NT2/D1 (cell line): ENCODE measurements around the gene LRRC3.

Source experiments
- DNase-seq: peaks from one replicate; pipeline ENCODE4 v3.0.0-alpha.2; 2011; ENCODE audit warnings: low read depth, low spot score
- H3K27me3 ChIP-seq: 2 replicates; pipeline ENCODE4 v1.6.0; 2011; ENCODE audit warnings: mild to moderate bottlenecking; ENCODE audit not compliant: insufficient read length, insufficient read depth
- H3K36me3 ChIP-seq: 2 replicates; pipeline ENCODE4 v1.6.1; 2011; ENCODE audit warnings: mild to moderate bottlenecking, low read length, mixed read lengths; ENCODE audit not compliant: insufficient read depth, insufficient read length
- H3K4me1 ChIP-seq: 2 replicates; pipeline ENCODE4 v1.5.1; 2011; ENCODE audit not compliant: insufficient read depth, insufficient read length
- H3K4me3 ChIP-seq: 2 replicates; pipeline ENCODE4 v1.5.1; 2011; ENCODE audit warnings: low read depth; ENCODE audit not compliant: insufficient read length
- H3K9ac ChIP-seq: 2 replicates; pipeline ENCODE4 v1.6.0; 2011; ENCODE audit warnings: low read depth; ENCODE audit not compliant: insufficient read length
- H3K9me3 ChIP-seq: 2 replicates; pipeline ENCODE4 v1.5.1; 2011; ENCODE audit warnings: mild to moderate bottlenecking, low read length; ENCODE audit not compliant: insufficient read depth
- SUZ12 ChIP-seq: IDR thresholded peaks from 2 replicates; pipeline ENCODE4 v1.6.1; 2011; ENCODE audit not compliant: insufficient read length, insufficient read depth; ENCODE audit errors: extremely low read depth
- YY1 ChIP-seq: IDR thresholded peaks from 2 replicates; pipeline ENCODE4 v1.6.1; 2011; ENCODE audit not compliant: insufficient read length, insufficient read depth
- ZNF274 ChIP-seq: IDR thresholded peaks from 2 replicates; pipeline ENCODE4 v1.6.1; 2011; ENCODE audit warnings: mild to moderate bottlenecking, low read depth, low read length

The LRRC3 gene

DNA sequence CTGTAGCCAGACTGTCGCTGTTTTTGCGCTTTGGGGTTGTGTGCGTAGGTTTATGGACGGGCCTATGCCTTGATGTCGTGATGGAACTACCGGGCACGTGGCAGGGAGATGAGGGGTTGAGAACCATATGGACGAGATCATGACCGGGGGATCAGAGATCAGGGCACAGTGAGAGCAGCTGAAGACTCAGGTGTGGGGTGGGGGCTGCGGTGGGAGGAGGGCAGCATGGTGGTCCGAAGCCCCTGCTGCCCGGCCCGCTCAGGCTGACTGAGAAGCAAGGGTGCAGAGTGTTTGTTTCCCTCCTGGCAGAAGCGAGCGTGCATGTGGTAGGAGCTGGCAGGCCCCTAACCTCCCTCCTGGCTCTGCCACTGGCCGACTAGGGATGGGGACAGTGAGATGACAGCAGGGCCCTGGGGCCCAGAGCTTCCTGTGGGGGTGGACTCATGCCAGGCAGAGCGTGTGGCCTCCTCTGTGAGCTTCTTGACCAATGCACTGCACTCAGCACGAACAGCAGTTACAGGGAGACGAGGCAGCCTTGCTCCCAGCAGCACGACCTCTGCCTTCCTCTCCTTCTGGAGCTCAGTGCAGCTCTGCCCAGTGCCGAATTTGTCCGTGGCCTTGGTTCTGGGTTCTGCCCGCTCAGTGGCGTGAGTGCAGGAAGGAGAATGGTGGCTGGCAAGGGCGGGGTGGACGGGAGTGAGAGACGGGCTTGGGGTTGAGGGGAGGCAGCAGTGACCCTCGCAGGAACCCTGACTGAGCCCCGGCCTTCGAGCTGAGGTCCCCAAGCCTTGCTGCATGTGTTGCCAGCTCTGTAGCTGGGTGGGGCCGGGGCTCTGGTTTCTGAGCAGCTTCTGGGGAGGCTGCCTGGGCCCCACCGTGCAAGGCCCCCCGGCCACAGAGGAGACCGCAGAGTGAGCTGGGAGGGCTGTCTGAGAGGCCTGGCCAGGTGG, 22.2 kb upstream of the LRRC3 start:
- Histone ChIP-seq H3K4me1 (peaks cover 13% of the 10 kb centered on the region), H3K9ac (no peak overlapping the region), H3K9me3 (peaks cover 28% of the 10 kb centered on the region), H3K36me3 (no peaks in the 10 kb centered on the region), H3K27me3 (peaks cover 3% of the 10 kb centered on the region), H3K4me3 (no peak overlapping the region)
- TF ChIP-seq ZNF274 (no peak), YY1 (no peak)
- no peak for DNase-seq

GRCh38 chr21:44433791-44434567, 21.3 kb upstream of the LRRC3 start:
- TF ChIP-seq SUZ12 (no peak), YY1 (no peak), ZNF274 (no peak)
- Histone ChIP-seq H3K4me1 (peaks cover 20% of the 10 kb centered on the region), H3K9ac (no peak overlapping the region), H3K9me3 (peaks cover 19% of the 10 kb centered on the region), H3K27me3 (peaks cover 3% of the 10 kb centered on the region), H3K4me3 (no peak overlapping the region), H3K36me3 (no peaks in the 10 kb centered on the region)
- no peak for DNase-seq

GRCh38 chr21:44434568-44434925, 20.8 kb upstream of the LRRC3 start:
- H3K36me3 ChIP-seq = no peaks in the 10 kb centered on the region
- H3K27me3 ChIP-seq = peaks cover 3% of the 10 kb centered on the region
- no peak for DNase-seq
- no peak for TF ChIP-seq SUZ12
- no peak for TF ChIP-seq ZNF274
- no peak for TF ChIP-seq YY1
- H3K4me1 ChIP-seq = peaks cover 23% of the 10 kb centered on the region
- no peak overlapping the region for H3K9ac ChIP-seq
- H3K9me3 ChIP-seq = peaks cover 15% of the 10 kb centered on the region
- H3K4me3 ChIP-seq = no peak overlapping the region

- H3K4me1 ChIP-seq = peaks cover 23% of the 10 kb centered on the region
- TF ChIP-seq ZNF274 = no peak
- TF ChIP-seq SUZ12 = no peak
- no peak for TF ChIP-seq YY1
- H3K36me3 ChIP-seq = no peaks in the 10 kb centered on the region
- peaks cover 10% of the 10 kb centered on the region for H3K9me3 ChIP-seq
- H3K27me3 ChIP-seq = peaks cover 3% of the 10 kb centered on the region
- H3K4me3 ChIP-seq = no peak overlapping the region
- no peak overlapping the region for H3K9ac ChIP-seq
- DNase-seq = no peak
Measured at GRCh38 chr21:44434936-44435635, 20.2 kb upstream of the LRRC3 start.

GRCh38 chr21:44436111-44436611, 19.1 kb upstream of the LRRC3 start:
- TF ChIP-seq ZNF274 = no peak
- no peak for TF ChIP-seq SUZ12
- TF ChIP-seq YY1 = no peak
- Histone ChIP-seq H3K9me3 (0 out of 2 replicates have a peak, but pooled peaks cover under 1% of the 10 kb centered on the region), H3K27me3 (peaks cover 3% of the 10 kb centered on the region), H3K36me3 (no peaks in the 10 kb centered on the region), H3K4me3 (no peak overlapping the region), H3K9ac (peak overlapping the region; percentile 9), H3K4me1 (peaks cover 33% of the 10 kb centered on the region)
- DNase-seq = no peak

DNA sequence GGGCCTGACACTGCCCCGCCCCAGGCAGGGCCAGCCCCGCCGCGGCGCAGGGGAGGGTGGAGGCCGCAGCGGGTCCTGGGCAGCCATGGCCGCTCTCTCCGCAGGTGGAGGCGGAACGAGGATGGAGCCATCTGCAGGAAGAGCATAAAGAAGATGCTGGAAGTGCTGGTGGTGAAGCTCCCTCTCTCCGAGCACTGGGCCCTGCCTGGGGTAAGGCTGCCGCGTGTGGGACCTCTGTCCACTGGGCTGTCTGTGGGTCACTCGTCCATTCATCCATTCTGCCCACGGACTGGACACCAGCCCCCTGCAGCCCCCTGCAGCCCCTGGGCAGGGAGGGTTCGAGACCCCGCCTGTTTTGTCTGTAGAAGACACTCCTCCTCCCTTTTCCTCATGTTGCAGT, 18.4 kb upstream of the LRRC3 start:
- Histone ChIP-seq H3K4me1 (peaks cover 39% of the 10 kb centered on the region), H3K27me3 (peaks cover 2% of the 10 kb centered on the region), H3K9me3 (no peaks in the 10 kb centered on the region), H3K9ac (no peak overlapping the region), H3K4me3 (no peak overlapping the region), H3K36me3 (no peaks in the 10 kb centered on the region)
- no peak for TF ChIP-seq ZNF274
- TF ChIP-seq SUZ12 = no peak
- TF ChIP-seq YY1 = no peak
- DNase-seq = no peak
